GM12873 (cell line): ENCODE measurements around the gene MRFAP1.

Source experiments
- TF ChIP-seq, protein P1 (sequence below): IDR thresholded peaks from 2 replicates; pipeline ENCODE4 v1.5.1; 2012; ENCODE audit warnings: low read depth, mild to moderate bottlenecking, moderate library complexity, low read length, control low read depth; ENCODE audit not compliant: insufficient read depth; ENCODE audit errors: missing control alignments

MRFAP1 gene

DNA sequence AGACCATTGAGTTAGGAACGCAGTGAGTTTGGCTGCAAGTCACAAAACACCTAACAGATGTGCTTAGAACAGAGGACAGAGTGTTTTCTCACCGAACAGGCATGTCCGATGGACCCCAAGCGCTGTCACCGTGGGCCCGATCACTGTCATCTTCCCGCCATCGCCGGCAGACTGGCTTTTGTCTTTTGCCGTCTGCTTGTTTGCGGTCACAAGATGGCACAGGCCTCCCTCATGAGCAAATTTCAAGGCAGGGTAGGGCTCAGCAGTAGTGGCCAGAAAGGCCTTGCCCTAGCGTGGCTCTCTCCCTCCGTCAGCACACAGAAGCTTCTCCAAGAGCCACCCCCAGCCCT lies 21.4 kb upstream of the MRFAP1 start:
- TF ChIP-seq, protein P1, sequence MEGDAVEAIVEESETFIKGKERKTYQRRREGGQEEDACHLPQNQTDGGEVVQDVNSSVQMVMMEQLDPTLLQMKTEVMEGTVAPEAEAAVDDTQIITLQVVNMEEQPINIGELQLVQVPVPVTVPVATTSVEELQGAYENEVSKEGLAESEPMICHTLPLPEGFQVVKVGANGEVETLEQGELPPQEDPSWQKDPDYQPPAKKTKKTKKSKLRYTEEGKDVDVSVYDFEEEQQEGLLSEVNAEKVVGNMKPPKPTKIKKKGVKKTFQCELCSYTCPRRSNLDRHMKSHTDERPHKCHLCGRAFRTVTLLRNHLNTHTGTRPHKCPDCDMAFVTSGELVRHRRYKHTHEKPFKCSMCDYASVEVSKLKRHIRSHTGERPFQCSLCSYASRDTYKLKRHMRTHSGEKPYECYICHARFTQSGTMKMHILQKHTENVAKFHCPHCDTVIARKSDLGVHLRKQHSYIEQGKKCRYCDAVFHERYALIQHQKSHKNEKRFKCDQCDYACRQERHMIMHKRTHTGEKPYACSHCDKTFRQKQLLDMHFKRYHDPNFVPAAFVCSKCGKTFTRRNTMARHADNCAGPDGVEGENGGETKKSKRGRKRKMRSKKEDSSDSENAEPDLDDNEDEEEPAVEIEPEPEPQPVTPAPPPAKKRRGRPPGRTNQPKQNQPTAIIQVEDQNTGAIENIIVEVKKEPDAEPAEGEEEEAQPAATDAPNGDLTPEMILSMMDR: no peak

DNA sequence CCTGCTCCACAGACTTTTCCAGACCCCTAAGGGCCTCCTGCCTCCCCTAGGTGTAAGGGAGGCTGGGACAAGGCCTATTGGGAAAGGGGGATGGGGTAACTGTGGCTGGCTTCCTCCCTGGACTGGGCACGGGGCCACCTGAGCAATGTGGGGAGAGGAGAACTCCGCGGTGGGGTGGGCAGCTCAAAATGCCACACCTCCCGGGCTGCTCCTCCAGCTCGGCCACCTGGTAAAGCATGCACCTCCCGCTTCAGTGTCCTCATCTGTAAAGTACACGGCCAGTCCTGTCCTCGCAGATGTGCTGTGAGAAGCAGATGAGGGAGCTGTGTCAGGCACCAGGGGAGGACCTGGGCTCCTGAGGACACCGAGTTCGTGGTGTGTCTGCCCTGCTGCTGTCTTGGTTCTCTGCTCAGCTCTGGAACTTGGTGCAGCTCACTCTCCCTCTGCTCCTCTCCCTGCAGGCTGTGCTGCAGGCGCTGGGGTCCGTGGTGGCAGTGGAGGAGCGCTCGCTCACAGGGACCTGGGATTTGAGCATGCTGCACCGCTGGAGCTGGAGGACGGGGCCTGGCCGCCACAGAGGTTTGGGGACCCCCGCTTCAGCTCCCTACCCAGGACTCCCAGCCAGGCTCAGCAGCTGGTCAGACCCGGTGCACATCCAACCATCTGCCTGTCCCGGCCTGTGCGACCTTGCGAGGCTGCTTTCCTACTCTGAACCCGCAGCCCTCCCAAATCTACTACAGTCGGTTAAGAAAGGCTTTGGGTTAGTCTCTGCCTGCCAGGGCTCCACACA lies 20.8 kb upstream of the MRFAP1 start:
- TF ChIP-seq, protein P1: no peak

DNA sequence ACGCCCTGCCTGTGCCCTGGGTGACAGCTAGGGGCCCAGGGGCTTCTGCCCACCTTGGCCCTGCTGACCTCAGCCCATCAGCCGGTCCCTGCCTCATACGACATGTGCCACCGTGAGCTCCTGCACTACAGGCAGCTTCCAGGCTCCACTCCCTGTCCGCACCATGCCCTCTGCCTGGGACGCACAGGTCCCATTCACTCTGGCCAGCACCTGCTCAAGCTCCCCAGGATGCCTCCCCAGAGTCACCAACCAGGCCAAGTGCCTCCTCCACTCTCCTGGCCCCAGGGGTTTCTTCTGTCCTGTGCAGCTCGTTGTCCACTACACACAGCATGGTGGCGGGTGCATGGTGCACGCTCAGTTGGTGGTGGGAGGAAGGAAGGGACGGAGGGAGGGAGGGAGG lies 20.2 kb upstream of the MRFAP1 start:
- TF ChIP-seq, protein P1: no peak

DNA sequence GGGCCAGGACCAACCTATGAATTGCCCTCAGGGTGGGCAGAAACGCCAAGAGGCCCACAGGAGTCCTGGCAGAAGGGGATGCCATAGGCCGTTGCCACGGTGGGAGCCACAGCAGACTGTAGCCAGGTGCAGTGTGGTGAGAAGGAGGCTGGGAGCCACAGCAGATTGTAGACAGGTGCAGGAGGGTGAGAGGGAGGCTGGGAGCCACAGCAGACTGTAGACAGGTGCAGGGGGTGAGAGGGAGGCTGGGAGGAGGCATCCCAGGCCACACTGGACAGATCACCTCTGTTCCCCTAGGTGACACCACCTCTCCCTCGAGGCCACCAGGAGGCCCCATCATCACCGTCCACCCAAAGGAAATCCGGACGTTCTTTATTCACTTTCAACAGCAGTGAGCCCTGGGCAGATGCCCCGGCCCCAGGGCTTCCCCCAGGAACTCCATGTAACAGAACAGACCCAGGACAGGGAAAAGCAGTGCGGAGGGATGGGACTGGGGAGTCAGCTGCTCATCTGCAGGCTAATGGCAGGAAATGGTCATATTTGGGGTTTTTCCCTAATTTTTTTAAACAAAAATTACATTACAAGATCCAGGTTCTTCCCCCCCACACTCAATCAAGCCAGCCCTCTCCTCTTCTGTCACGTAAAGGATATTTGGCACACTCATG lies 19.5 kb upstream of the MRFAP1 start:
- TF ChIP-seq, protein P1: no peak

DNA sequence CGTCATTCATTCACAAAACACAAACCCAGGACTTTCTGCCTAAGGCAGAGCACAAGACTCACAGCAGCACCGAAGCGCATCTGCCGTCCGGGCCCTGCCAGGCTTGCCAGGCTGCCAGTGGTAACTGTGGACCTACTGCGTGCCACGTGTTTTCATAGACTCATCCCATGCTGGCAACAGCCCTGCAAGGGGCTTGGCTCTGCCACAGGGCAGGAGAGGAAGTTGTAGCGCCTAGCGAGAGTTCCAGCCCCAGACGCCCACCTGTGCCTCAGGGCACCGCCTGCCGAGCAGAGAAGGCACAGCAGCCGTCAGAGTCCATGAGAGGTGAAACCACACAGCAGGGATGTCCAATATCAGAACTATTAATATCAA lies 18.9 kb upstream of the MRFAP1 start:
- TF ChIP-seq, protein P1: no peak

DNA sequence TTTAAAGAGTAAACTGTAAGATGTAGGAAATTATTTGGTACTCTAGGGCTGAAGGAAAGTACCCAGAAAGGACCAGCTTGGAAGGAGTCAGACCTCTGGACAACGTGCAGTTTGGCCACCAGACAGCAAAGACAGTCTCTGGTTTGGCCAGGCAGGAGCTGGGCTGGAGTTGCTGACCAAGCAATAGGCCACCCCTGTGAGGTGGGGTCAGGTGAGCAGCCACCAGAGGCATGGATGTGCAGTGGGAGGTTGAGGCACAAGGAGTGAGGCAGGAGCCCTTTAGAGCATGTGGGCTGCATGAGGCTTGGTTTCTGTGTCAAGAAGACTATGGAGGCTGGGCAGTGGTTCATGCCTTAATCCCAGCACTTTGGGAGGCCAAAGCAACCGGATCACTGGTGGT lies 17.7 kb upstream of the MRFAP1 start:
- TF ChIP-seq, protein P1: no peak

DNA sequence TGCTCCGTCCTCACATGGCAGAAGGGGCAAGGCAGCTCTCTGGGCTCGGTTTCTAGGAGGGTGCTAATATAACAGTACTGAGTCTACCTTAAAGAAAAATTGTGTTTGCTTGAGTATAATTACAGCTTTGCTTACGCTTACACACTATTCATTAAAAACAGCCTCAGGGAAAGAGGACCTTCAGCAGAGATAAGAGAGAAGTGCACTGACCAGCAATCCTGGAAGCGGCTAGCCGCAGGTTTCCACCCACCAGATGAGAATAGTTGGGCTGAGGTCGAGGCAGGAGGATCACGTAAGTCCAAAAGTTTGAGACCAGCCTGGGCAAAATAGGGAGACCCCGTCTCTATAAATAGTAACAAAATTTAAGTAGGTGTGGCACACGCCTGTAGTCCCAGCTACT lies 15.2 kb upstream of the MRFAP1 start:
- TF ChIP-seq, protein P1: no peak
